Mononuclear cell (primary cell): ENCODE data around the gene RAD51B. TPM values are rescaled to one million over a fixed set of nuclear protein-coding genes. Genes with fewer than 3 reads are reported as not detected.
"Not testable (repeated sequence)": the region's sequence is repeated elsewhere in the genome, so short reads cannot be mapped to it uniquely, and the experiment has no call there.

ENCODE experiments used
- H3K27me3 ChIP-seq: 2 replicates; pipeline ENCODE4 v1.6.0; 2011; ENCODE audit warnings: low read length, control low read depth; ENCODE audit not compliant: insufficient read depth
- H3K4me1 ChIP-seq: 2 replicates; pipeline ENCODE4 v1.5.1; 2011; ENCODE audit warnings: mild to moderate bottlenecking, low read length, control low read depth; ENCODE audit not compliant: insufficient read depth
- H3K4me3 ChIP-seq: 2 replicates; pipeline ENCODE4 v1.5.1; 2011; ENCODE audit warnings: mild to moderate bottlenecking, low read length, moderate library complexity
- H3K9me3 ChIP-seq: 2 replicates; pipeline ENCODE4 v1.5.1; 2011; ENCODE audit warnings: low read depth, mild to moderate bottlenecking, control low read depth, low read length
- total RNA-seq: library from RNA; depleted of rRNA; stranded (reverse); fragments of >200 nt; gene quantifications from one replicate; pipeline ENCODE4 v1.2.3, GENCODE V29; 2012

The RAD51B gene
- total RNA-seq, 1 donor = 21.4 TPM

DNA sequence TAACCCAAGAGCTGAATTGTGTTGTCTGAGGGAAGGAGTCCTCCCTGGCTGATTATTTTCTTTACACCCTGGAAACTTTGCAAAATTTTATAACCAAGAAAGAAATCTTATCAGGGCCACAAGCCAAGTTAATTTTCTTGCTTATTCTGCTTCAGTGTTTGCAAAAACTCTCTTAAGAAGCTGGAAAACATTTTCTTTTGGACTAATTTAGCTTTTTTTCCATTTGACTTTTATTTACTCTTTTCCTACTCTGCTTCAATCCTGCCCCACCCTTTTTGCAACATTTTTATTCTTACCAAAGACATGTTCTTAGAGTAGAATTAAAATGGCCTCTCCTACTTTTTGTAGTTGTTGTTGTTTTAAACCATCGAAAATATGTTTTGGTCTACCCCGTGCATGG lies 594.5 kb downstream of the RAD51B start:
- Histone ChIP-seq H3K27me3 (no peaks in the 10 kb centered on the region), H3K9me3 (no peaks in the 10 kb centered on the region), H3K4me1 (peaks cover 11% of the 10 kb centered on the region), H3K4me3 (no peak overlapping the region)

DNA sequence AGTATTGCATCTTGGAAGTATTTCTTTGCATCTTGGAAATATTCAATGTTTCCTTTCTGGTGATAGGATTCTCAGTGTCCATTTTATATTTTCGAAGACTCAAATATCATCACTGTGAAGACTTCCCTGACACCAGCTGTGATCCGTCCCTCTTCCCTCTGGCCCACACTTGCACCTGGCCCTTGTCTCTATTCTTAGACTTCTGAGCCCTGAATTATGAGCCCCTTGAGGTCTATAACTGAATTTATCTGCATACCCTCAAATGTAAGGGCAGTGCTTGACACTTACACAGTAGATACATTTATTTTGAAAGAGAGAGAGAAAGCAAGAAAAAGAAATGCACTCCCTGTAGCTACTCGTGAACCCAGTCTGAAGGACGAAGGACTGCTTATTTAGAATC lies 596.6 kb downstream of the RAD51B start:
- no peaks in the 10 kb centered on the region for H3K27me3 ChIP-seq
- no peak overlapping the region for H3K4me3 ChIP-seq
- no peaks in the 10 kb centered on the region for H3K4me1 ChIP-seq
- no peaks in the 10 kb centered on the region for H3K9me3 ChIP-seq

DNA sequence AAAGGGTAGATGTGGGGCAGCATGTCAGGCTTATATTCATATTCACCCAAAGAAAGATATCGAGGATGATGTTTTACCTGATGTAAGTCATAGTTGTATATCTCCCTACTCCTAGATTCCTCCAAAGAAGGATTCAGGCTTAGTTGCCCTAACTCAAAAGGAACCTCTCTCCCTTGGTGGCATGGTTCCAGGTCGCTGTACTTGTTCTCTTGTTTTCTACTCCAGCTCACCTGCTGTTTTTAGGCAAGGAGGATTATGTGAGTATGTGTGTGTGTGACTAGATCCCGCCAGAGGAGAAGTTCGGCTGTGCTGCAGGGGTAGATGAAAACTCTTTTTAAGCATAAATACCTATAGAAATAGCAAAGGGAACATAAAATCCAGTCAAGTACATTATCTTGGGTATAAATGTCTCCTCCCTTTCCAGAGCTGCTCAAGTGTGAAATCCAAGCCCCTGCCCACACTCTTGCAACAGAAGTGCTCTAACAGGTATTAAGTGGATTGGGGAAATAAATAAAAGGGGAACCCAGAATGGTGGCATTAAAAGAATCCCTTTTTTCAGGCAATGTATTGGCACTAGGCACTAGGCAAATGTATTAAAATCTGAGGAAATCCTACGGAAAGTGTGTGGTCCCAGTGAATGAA lies 597.6 kb downstream of the RAD51B start:
- H3K27me3 ChIP-seq = no peaks in the 10 kb centered on the region
- no peaks in the 10 kb centered on the region for H3K9me3 ChIP-seq
- no peaks in the 10 kb centered on the region for H3K4me1 ChIP-seq
- no peak overlapping the region for H3K4me3 ChIP-seq

DNA sequence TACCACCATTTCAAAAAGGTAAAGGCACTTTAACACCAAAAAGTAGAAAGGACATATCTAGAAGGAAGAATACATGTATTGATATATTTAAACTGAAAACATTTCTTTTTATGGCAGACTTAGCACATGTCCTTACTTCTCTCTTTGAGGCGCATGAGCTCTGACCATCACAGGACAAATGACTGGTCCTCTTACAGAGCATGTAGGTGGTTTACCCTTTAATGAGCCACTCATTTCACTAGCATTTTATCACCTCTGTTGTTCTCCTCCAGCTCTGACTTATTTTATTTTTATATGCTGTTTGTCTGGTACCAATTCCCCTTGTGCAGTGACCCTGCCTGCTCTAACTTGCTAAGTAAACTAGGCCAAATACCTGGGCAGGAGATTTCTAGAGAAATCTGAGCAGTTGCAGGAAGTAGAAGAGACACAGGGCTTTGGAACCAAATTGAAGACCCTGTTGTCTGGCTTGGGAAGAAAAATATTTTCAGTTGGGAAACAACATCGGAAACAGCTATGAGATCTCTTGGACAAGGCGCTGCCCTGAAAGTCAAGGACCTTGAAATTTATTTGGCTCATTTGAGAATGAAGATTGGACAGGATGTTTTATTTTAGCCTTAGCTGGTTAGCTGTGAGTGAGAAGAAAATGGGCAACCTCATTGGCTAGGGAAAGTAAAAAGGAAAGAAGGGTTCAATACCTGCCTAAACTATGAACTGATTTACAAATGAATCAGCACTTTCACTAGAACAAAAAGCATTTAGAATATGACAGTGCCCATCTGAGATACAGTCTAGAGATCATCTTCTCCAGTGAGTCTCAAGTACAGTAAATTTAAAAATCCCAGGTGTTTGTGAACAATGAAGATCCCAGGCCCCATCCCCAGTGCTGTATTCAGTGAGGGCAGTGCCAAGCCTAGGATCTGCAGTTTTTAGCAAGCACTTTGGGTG lies 598.9 kb downstream of the RAD51B start:
- no peak overlapping the region for H3K4me3 ChIP-seq

GRCh38 chr14:68420350-68420749 lies 600.8 kb downstream of the RAD51B start:
- Histone ChIP-seq H3K9me3 (no peaks in the 10 kb centered on the region), H3K4me3 (no peak overlapping the region), H3K4me1 (peaks cover 7% of the 10 kb centered on the region), H3K27me3 (no peaks in the 10 kb centered on the region)

More for the DNA sequence above, 598.9 kb downstream of the RAD51B start:
- H3K9me3 ChIP-seq = no peaks in the 10 kb centered on the region
- H3K27me3 ChIP-seq = no peaks in the 10 kb centered on the region
- H3K4me1 ChIP-seq = peaks cover 2% of the 10 kb centered on the region

DNA sequence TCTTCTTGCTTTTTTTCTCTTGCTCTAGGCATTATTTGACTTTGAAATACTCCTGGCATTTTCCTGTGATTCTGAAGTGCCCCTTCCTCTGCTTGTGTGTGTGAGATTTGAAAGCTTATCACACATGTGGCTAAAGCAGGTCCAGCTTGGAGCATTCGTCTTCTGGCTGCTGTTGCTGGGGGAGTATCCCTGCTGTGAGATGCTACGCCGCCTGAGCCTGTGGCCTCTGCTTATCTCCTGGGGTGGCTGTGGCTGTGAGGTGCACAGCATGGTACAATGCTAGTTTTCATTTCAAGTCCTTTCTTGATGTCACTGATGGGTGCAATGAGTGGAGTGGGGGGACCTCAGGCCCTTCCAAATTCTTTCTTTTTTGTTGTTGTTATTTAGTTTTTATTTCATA lies 601.5 kb downstream of the RAD51B start:
- Histone ChIP-seq H3K4me3 (no peak overlapping the region), H3K27me3 (no peaks in the 10 kb centered on the region), H3K4me1 (peaks cover 7% of the 10 kb centered on the region), H3K9me3 (no peaks in the 10 kb centered on the region)

- Histone ChIP-seq H3K4me3 (no peak overlapping the region), H3K9me3 (no peaks in the 10 kb centered on the region), H3K27me3 (no peaks in the 10 kb centered on the region), H3K4me1 (peaks cover 7% of the 10 kb centered on the region)
Observed at GRCh38 chr14:68423686-68424085, 604.1 kb downstream of the RAD51B start.

DNA sequence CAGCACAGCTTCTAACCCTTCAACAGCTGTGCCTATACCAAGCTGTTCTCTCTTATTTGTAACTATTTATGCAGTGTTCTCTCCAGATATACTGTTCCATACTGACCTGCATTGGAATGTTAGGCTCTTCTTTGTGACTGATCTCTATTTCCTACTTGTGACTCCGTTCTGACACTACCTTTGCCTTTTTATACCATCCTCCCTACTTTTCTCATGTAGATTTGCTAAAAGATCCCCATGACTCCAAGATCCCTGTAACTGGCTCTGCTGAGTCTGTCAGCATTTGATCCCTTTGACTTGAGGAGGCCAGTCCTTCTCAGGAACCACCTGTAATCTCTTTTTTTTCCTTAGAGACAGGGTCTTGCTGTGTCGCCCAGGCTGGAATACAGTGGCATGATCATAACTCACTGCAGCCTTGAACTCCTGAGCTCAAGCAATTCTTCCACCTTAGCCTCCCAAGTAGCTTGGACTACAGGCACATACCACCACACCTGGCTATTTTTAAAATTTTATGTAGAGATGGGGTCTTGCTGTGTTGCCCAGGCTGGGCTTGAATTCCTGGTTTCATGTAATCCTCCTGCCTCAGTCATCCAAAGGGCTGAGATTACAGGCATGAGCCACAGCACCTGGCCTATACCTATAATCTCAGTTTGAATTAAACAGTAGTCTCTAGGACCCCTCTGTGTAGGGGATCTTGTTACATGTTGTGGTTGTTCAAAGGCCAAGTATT lies 605.0 kb downstream of the RAD51B start:
- H3K4me1 ChIP-seq = peaks cover 7% of the 10 kb centered on the region
- no peaks in the 10 kb centered on the region for H3K27me3 ChIP-seq
- H3K9me3 ChIP-seq = no peaks in the 10 kb centered on the region
- no peak overlapping the region for H3K4me3 ChIP-seq

GRCh38 chr14:68426661-68427549 lies 607.3 kb downstream of the RAD51B start:
- Histone ChIP-seq H3K27me3 (no peaks in the 10 kb centered on the region), H3K4me1 (peaks cover 7% of the 10 kb centered on the region), H3K4me3 (no peak overlapping the region), H3K9me3 (no peaks in the 10 kb centered on the region)

DNA sequence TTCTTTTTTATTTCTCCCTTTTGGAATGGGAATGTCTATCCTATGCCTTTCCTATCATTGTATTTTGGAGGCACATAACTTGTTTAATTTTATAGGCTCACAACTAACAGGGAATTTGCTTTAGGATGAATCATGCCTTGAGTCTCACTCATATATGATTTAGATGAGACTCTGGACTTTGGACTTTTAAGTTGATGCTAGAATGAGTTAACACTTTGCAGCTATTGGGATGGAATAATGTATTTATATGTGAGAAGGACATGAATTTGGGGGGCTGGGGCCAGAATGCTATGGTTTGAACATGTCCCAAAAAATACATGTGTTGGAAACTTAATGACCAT lies 607.9 kb downstream of the RAD51B start:
- peaks cover 7% of the 10 kb centered on the region for H3K4me1 ChIP-seq
- no peaks in the 10 kb centered on the region for H3K27me3 ChIP-seq
- no peaks in the 10 kb centered on the region for H3K9me3 ChIP-seq
- no peak overlapping the region for H3K4me3 ChIP-seq

DNA sequence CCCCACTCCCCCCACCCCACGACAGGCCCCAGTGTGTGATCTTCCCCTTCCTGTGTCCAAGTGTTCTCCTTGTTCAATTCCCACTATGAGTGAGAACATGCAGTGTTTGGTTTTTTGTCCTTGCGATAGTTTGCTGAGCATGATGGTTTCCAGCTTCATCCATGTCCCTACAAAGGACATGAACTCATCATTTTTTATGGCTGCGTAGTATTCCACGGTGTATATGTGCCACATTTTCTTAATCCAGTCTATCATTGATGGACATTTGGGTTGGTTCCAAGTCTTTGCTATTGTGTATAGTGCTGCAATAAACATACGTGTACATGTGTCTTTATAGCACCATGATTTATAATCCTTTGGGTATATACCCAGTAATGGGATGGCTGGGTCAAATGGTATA lies 609.3 kb downstream of the RAD51B start:
- not testable (repeated sequence) for H3K4me1 ChIP-seq, H3K4me3 ChIP-seq, H3K27me3 ChIP-seq, H3K9me3 ChIP-seq

DNA sequence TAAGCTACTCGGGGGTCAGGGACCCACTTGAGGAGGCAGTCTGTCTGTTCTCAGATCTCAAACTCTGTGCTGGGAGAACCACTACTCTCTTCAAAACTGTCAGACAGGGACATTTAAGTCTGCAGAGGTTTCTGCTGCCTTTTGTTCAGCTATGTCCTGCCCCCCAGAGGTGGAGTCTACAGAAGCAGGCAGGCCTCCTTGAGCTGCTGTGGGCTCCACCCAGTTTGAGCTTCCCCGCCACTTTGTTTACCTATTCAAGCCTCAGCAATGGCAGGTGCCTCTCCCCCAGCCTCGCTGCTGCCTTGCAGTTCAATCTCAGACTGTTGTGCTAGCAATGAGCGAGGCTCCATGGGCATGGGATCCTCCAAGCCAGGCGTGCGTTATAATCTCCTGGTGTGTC lies 614.6 kb downstream of the RAD51B start:
- H3K4me3 ChIP-seq, H3K27me3 ChIP-seq, H3K9me3 ChIP-seq, H3K4me1 ChIP-seq: not testable (repeated sequence)

DNA sequence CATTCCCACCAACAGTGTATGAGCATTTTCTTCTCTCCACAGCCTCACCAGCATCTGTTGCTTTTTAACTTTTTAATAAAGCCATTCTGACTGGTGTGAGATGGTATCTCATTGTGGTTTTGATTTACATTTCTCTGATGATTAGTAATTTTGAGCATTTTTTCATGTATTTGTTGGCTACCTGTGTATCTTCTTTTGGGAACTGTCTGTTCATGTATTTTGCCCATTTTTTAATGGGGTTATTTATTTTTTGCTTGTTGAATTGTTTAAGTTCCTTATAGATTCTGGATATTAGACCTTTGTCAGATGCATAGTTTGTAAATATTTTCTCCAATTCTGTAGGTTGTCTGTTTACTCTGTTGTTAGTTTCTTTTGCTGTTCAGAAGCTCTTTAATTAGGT lies 616.1 kb downstream of the RAD51B start:
- H3K4me1 ChIP-seq, H3K27me3 ChIP-seq, H3K4me3 ChIP-seq, H3K9me3 ChIP-seq: not testable (repeated sequence)

DNA sequence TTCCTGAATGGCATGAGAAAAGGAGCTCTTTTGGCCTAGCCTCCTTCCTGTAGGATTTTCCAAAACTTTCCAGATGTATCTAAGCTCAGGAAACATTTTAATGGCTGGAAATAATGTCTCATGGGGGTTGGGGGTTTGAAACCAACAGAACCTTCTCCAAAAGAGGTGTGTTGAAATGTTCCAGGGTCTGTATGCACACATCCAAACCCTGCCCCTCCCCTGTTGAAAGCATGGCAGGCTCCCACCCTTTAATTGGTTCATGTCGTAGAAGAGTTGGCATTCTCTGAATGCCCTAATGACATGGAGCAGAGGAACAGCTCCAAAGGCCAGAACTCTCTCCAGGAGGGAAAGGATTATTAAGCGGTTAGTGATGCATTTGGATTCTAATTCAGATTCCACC lies 620.1 kb downstream of the RAD51B start:
- H3K4me1 ChIP-seq = no peaks in the 10 kb centered on the region
- H3K4me3 ChIP-seq = no peak overlapping the region
- no peaks in the 10 kb centered on the region for H3K27me3 ChIP-seq
- H3K9me3 ChIP-seq = peaks cover 8% of the 10 kb centered on the region
